ENCODE results near the gene TIMM17A. TPM values are rescaled to one million over a fixed set of nuclear protein-coding genes. Genes with fewer than 3 reads are reported as not detected.

The TIMM17A gene
- total RNA-seq: 10 to 100 TPM; 19.7 to 55.4 (median 38.4) TPM

- no peak for TF ChIP-seq CTCF (IDR thresholded peaks at IDR 0.05)
- ATAC-seq (ENCODE audit: low FRiP score) (peak; percentile 100), DNase-seq (ENCODE audit: low spot score) (peak; percentile 90)
Measured at GRCh38 chr1:201955009-201955728, at the start of gene TIMM17A. TSS of gene TIMM17A (plus strand) at chr1:201955503. CDS start at chr1:201955527, 24 bp downstream.

- DNase-seq (ENCODE audit: low spot score): no peak
- no peak for ATAC-seq (ENCODE audit: low FRiP score)
- TF ChIP-seq CTCF (IDR thresholded peaks at IDR 0.05): no peak
Measured at GRCh38 chr1:201906336-201906735, 49.0 kb upstream of the TIMM17A start.

GRCh38 chr1:201907621-201908020 lies 47.7 kb upstream of the TIMM17A start:
- no peak for TF ChIP-seq CTCF (IDR thresholded peaks at IDR 0.05)
- ATAC-seq (ENCODE audit: low FRiP score) (no peak), DNase-seq (ENCODE audit: low spot score) (no peak)

GRCh38 chr1:201911826-201912571 lies 43.3 kb upstream of the TIMM17A start:
- DNase-seq (ENCODE audit: low spot score) (no peak), ATAC-seq (ENCODE audit: low FRiP score) (no peak)
- no peak for TF ChIP-seq CTCF (IDR thresholded peaks at IDR 0.05)

- no peak for DNase-seq (ENCODE audit: low spot score)
- TF ChIP-seq CTCF (IDR thresholded peaks at IDR 0.05): no peak
- ATAC-seq (ENCODE audit: low FRiP score): no peak
Measured at GRCh38 chr1:201912832-201913231, 42.5 kb upstream of the TIMM17A start.

- DNase-seq (ENCODE audit: low spot score) (no peak), ATAC-seq (ENCODE audit: low FRiP score) (peak; percentile 56)
- no peak for TF ChIP-seq CTCF (IDR thresholded peaks at IDR 0.05)
Measured at GRCh38 chr1:201914456-201915235, 40.7 kb upstream of the TIMM17A start.
